H9 (cell line): ENCODE data around the gene BICD1. TPM values are rescaled to one million over a fixed set of nuclear protein-coding genes. Genes with fewer than 3 reads are reported as not detected.

ENCODE experiments used
- DNase-seq: peaks from one replicate; pipeline ENCODE4 v3.0.0-alpha.2; 2017
- H2AFZ ChIP-seq: one replicate; pipeline ENCODE4 v1.6.1; 2013; ENCODE audit warnings: mild to moderate bottlenecking, low read length, control low read depth, moderate library complexity
- H2AK5ac ChIP-seq: 2 replicates; pipeline ENCODE4 v1.6.1; 2013; ENCODE audit warnings: low read length, control low read depth, mixed read lengths; ENCODE audit not compliant: insufficient read length
- H2BK120ac ChIP-seq: one replicate; pipeline ENCODE4 v1.6.1; 2013; ENCODE audit warnings: low read depth, mild to moderate bottlenecking, low read length, control low read depth, inconsistent platforms; ENCODE audit not compliant: poor library complexity, severe bottlenecking
- H2BK12ac ChIP-seq: 2 replicates; pipeline ENCODE4 v1.6.1; 2013; ENCODE audit warnings: low read length, control low read depth, mixed read lengths, low read depth; ENCODE audit not compliant: insufficient read length
- H2BK15ac ChIP-seq: 2 replicates; pipeline ENCODE4 v1.6.1; 2013; ENCODE audit warnings: low read depth, low read length, control low read depth
- H2BK20ac ChIP-seq: one replicate; pipeline ENCODE4 v1.6.1; 2013; ENCODE audit warnings: low read depth, mild to moderate bottlenecking, low read length, control low read depth, inconsistent platforms; ENCODE audit not compliant: poor library complexity, severe bottlenecking
- H2BK5ac ChIP-seq: 2 replicates; pipeline ENCODE4 v1.6.1; 2013; ENCODE audit warnings: low read length, control low read depth, mixed read lengths; ENCODE audit not compliant: insufficient read length
- H3K14ac ChIP-seq: 2 replicates; pipeline ENCODE4 v1.6.1; 2013; ENCODE audit warnings: low read length, control low read depth; ENCODE audit not compliant: insufficient read depth
- H3K18ac ChIP-seq: 2 replicates; pipeline ENCODE4 v1.6.1; 2013; ENCODE audit warnings: low read depth, mild to moderate bottlenecking, mixed read lengths, low read length, control low read depth; ENCODE audit not compliant: insufficient read length
- H3K23ac ChIP-seq: 2 replicates; pipeline ENCODE4 v1.6.1; 2013; ENCODE audit warnings: low read length, control low read depth, mixed read lengths, low read depth; ENCODE audit not compliant: insufficient read length
- H3K23me2 ChIP-seq: 2 replicates; pipeline ENCODE4 v1.6.1; 2013; ENCODE audit warnings: low read depth, mild to moderate bottlenecking, mixed read lengths, low read length, control low read depth; ENCODE audit not compliant: insufficient read length, poor library complexity, severe bottlenecking
- H3K27ac ChIP-seq: 2 replicates; pipeline ENCODE4 v1.5.1; 2013; ENCODE audit warnings: low read length, control low read depth, mixed read lengths, low read depth; ENCODE audit not compliant: insufficient read length
- H3K27me3 ChIP-seq: 2 replicates; pipeline ENCODE4 v1.6.1; 2013; ENCODE audit warnings: low read length, control low read depth, inconsistent platforms; ENCODE audit not compliant: insufficient read depth
- H3K4ac ChIP-seq: 2 replicates; pipeline ENCODE4 v1.6.1; 2013; ENCODE audit warnings: low read depth, mild to moderate bottlenecking, control low read depth, inconsistent platforms, low read length, moderate library complexity
- H3K4me1 ChIP-seq: 2 replicates; pipeline ENCODE4 v1.6.1; 2013; ENCODE audit warnings: low read length, control low read depth, inconsistent platforms; ENCODE audit not compliant: insufficient read depth
- H3K4me2 ChIP-seq: 2 replicates; pipeline ENCODE4 v1.6.1; 2013; ENCODE audit warnings: low read length, control low read depth, mixed read lengths; ENCODE audit not compliant: insufficient read length, insufficient read depth
- H3K56ac ChIP-seq: 2 replicates; pipeline ENCODE4 v1.6.1; 2013; ENCODE audit warnings: low read depth, mild to moderate bottlenecking, mixed read lengths, low read length, control low read depth; ENCODE audit not compliant: insufficient read length
- H3K79me1 ChIP-seq: 2 replicates; pipeline ENCODE4 v1.6.1; 2013; ENCODE audit warnings: low read depth, mild to moderate bottlenecking, moderate library complexity, low read length, control low read depth, inconsistent platforms; ENCODE audit not compliant: insufficient read depth, poor library complexity, severe bottlenecking
- H3K79me2 ChIP-seq: 2 replicates; pipeline ENCODE4 v1.6.1; 2013; ENCODE audit warnings: low read length, control low read depth, inconsistent platforms; ENCODE audit not compliant: insufficient read depth
- H3K9ac ChIP-seq: 2 replicates; pipeline ENCODE4 v1.6.1; 2013; ENCODE audit warnings: low read length, control low read depth, mixed read lengths; ENCODE audit not compliant: insufficient read length; ENCODE audit errors: extremely low read depth
- H3K9me3 ChIP-seq: one replicate; pipeline ENCODE4 v1.6.1; 2013; ENCODE audit warnings: low read depth, low read length, inconsistent platforms; ENCODE audit not compliant: control insufficient read depth
- H3T11ph ChIP-seq: one replicate; pipeline ENCODE4 v1.6.1; 2013; ENCODE audit warnings: mild to moderate bottlenecking, low read length, control low read depth, inconsistent platforms
- H4K20me1 ChIP-seq: one replicate; pipeline ENCODE4 v1.6.1; 2013; ENCODE audit not compliant: control insufficient read depth, insufficient read length, insufficient read depth
- H4K5ac ChIP-seq: 2 replicates; pipeline ENCODE4 v1.6.1; 2013; ENCODE audit warnings: low read depth, mild to moderate bottlenecking, mixed read lengths, low read length, control low read depth; ENCODE audit not compliant: insufficient read length
- H4K8ac ChIP-seq: replicated peaks from 2 replicates; pipeline ENCODE4 v1.6.1; 2013; ENCODE audit warnings: low read length, control low read depth, mixed read lengths, low read depth; ENCODE audit not compliant: insufficient read length
- H4K91ac ChIP-seq: 2 replicates; pipeline ENCODE4 v1.6.1; 2013; ENCODE audit warnings: low read depth, mild to moderate bottlenecking, moderate library complexity, mixed read lengths, low read length, control low read depth; ENCODE audit not compliant: insufficient read length
- H3K27ac Mint-ChIP-seq, 3 experiments: 2 replicates in 2 of 3; 3 replicates in 1 of 3; pipeline ENCODE4 v1.8.0; 2020 to 2021; ENCODE audit warnings: mixed read lengths in 3 of 3, mild to moderate bottlenecking in 1 of 3, moderate library complexity in 1 of 3
- H3K27me3 Mint-ChIP-seq: 2 replicates; pipeline ENCODE4 v1.8.0; 2021; ENCODE audit warnings: low read depth, mild to moderate bottlenecking, moderate library complexity, mixed read lengths
- H3K36me3 Mint-ChIP-seq, 3 experiments: 2 replicates in 2 of 3; 3 replicates in 1 of 3; pipeline ENCODE4 v1.8.0; 2020 to 2021; ENCODE audit warnings: low read depth in 3 of 3, mixed read lengths in 3 of 3; ENCODE audit not compliant: insufficient read depth in 1 of 3
- H3K4me1 Mint-ChIP-seq, 2 experiments: 2 replicates each; pipeline ENCODE4 v1.8.0; 2020; ENCODE audit warnings: mixed read lengths in 2 of 2
- H3K4me3 Mint-ChIP-seq, 2 experiments: 2 replicates in 1 of 2; 3 replicates in 1 of 2; pipeline ENCODE4 v1.8.0; 2020 to 2021; ENCODE audit warnings: mild to moderate bottlenecking in 2 of 2, mixed read lengths in 2 of 2, moderate library complexity in 1 of 2
- H3K9me3 Mint-ChIP-seq, 2 experiments: 2 replicates in 1 of 2; 3 replicates in 1 of 2; pipeline ENCODE4 v1.8.0; 2020; ENCODE audit warnings: mild to moderate bottlenecking in 2 of 2, mixed read lengths in 2 of 2, moderate library complexity in 1 of 2
- CTCF ChIP-seq: fragments of 200-600 bp; sonication (generic); conservative IDR thresholded peaks from 3 replicates; pipeline ENCODE4 v1.8.0; 2021; ENCODE audit warnings: antibody characterized with exemption, mild to moderate bottlenecking
- WGBS: extraction: QIAGEN DNeasy Blood & Tissue Kit; methylation state at CpG from one replicate; pipeline ENCODE4 v1.1.7; 2013; ENCODE audit warnings: missing lambda C conversion rate, low lambda C conversion rate, mixed read lengths; ENCODE audit not compliant: insufficient read length; ENCODE audit errors: extremely low coverage; 5-methylcytosine and 5-hydroxymethylcytosine counted together
- total RNA-seq: library from RNA; stranded (reverse); gene quantifications from 2 replicates; pipeline ENCODE4 v1.2.1, GENCODE V29; 2021

Gene BICD1
- total RNA-seq, 1 experiment from 2014 or later: 134 TPM

DNA sequence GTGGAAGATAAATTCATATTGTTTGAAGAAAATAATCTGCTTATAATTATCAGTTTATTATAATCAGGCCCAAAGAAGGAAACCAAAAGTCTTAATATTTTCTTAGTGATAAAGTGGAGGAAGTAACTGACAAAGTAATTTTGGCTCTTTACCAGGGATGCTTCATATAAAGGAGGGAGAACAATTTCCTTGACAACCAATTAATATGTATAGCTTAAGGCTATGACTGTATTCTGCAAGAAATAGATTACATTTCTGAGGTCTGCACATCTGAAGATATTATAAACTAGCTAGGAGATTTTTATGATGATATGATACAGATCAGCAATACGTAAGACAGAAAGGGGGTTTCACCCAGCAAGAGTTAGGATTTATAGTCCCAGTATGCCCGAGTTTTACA is 90.8 kb downstream of the BICD1 start:
- no peaks in the 10 kb centered on the region for H3K79me2 ChIP-seq
- DNase-seq: no peak
- Mint-ChIP-seq H3K9me3 (peaks cover 50 to 56% of the 10 kb centered on the region in 2 experiments), H3K27me3 (no peaks in the 10 kb centered on the region), H3K4me3 (no peak overlapping the region), H3K36me3 (peaks cover 46 to 74% (median 68%) of the 10 kb centered on the region in 3 experiments), H3K4me1 (peaks cover 6 to 9% of the 10 kb centered on the region in 2 experiments; a peak in 2 of 4 replicates), H3K27ac (no peak overlapping the region)
- H3K79me1 ChIP-seq: no peaks in the 10 kb centered on the region
- H3K14ac ChIP-seq: no peak overlapping the region
- H3K27me3 ChIP-seq: no peaks in the 10 kb centered on the region
- H3K56ac ChIP-seq: no peak overlapping the region
- no peak overlapping the region for H2BK15ac ChIP-seq
- no peak overlapping the region for H4K8ac ChIP-seq
- no peak overlapping the region for H4K5ac ChIP-seq
- H3K4me1 ChIP-seq: no peaks in the 10 kb centered on the region
- no peak overlapping the region for H2BK5ac ChIP-seq
- H3K4ac ChIP-seq: no peak overlapping the region
- no peak overlapping the region for H2BK120ac ChIP-seq
- H3K4me2 ChIP-seq: no peak overlapping the region
- no peak overlapping the region for H3K9ac ChIP-seq
- no peak overlapping the region for H3T11ph ChIP-seq
- TF ChIP-seq CTCF: no peak
- no peak overlapping the region for H3K27ac ChIP-seq
- H3K23me2 ChIP-seq: no peaks in the 10 kb centered on the region
- peaks cover 5% of the 10 kb centered on the region for H3K9me3 ChIP-seq
- H3K18ac ChIP-seq: no peak overlapping the region
- no peak overlapping the region for H3K23ac ChIP-seq
- H2AFZ ChIP-seq: no peak overlapping the region
- no peak overlapping the region for H4K91ac ChIP-seq
- no CpG with 5 or more reads among the region's 2 CpGs for WGBS
- H4K20me1 ChIP-seq: no peaks in the 10 kb centered on the region
- H2BK12ac ChIP-seq: no peak overlapping the region
- no peak overlapping the region for H2AK5ac ChIP-seq
- H2BK20ac ChIP-seq: no peak overlapping the region
